Epithelial cell of prostate (primary cell): ENCODE measurements around the gene CDC7.

ENCODE experiments used
- DNase-seq: peaks from one replicate; pipeline ENCODE4 v3.0.0-alpha.2; 2011; ENCODE audit warnings: low read depth, low spot score
- H3K27ac ChIP-seq: fragments of 450-650 bp; 2 replicates; pipeline ENCODE4 v1.5.1; 2017; ENCODE audit warnings: mild to moderate bottlenecking

The CDC7 gene

DNA sequence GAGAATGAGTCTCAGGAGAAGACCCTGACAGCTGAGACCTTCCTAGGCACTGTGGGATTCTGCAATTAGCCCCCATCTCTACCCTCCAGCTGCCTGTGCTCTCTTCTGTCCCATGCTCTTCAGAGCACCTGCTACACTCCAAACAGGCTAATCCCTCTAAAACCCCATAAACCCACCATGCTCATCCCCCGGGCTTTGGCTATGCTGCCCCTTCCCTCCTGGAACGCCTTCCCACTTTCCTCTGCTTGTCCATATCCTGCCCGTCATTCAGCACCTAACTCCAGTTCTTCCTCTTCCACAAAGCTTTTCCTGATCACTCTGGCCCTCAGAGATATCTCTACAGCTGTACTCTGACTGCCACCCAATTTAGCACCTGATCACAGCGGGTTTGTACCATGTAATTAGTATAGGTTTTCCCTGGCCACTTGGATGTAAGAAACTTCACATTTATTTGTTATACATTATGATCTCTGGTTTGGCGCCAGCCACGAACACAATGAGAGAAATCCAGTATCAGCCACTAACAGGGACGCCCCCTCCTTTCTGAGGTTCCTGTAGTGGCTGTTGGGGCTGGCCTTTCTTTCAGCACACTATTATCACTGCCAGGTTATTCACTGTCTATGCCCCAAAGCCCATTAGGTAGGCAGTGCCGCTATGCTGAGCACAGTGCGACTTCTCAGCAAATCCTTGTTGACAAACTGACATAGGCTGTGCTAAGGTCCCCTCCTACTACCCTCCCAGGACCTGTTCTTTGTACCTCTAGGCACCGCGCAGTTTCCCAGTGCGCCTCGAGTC, 45.1 kb downstream of the CDC7 start:
- H3K27ac ChIP-seq: no peak overlapping the region
- DNase-seq: no peak

DNA sequence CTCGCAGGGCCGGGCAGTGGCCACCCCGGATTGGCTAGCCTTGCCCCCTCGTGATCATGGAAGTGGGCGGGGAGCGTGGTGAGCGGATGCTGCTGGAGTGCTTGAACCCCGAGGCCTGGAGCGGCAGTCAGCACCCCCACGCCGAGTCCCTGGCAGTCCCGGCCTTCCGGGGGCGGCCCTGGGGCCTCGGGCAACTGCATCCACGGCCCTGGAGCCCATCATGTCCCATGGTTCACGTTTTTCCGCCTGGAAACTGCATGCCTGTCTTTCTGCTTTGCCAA, 45.6 kb downstream of the CDC7 start:
- no peak overlapping the region for H3K27ac ChIP-seq
- no peak for DNase-seq

DNA sequence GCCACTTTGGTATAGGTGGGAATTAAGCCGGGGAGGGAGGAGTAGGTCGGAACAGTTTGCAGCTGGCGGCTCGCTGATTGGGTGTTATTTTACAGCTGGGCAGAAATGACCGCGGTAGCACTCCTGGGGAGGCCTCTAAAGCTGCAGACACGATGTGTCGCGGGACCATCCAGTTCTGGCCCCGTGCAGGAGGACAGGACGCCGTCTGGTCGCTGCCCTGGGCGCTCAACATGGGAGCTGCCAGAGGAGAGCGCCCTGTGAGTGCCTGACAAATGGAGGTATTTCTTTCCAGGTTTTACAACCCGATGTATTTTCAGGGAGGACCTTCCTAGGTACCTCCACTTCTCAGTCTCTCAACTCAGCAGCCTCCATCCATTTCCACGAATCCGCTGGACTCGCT, 46.2 kb downstream of the CDC7 start:
- no peak for DNase-seq
- no peak overlapping the region for H3K27ac ChIP-seq

DNA sequence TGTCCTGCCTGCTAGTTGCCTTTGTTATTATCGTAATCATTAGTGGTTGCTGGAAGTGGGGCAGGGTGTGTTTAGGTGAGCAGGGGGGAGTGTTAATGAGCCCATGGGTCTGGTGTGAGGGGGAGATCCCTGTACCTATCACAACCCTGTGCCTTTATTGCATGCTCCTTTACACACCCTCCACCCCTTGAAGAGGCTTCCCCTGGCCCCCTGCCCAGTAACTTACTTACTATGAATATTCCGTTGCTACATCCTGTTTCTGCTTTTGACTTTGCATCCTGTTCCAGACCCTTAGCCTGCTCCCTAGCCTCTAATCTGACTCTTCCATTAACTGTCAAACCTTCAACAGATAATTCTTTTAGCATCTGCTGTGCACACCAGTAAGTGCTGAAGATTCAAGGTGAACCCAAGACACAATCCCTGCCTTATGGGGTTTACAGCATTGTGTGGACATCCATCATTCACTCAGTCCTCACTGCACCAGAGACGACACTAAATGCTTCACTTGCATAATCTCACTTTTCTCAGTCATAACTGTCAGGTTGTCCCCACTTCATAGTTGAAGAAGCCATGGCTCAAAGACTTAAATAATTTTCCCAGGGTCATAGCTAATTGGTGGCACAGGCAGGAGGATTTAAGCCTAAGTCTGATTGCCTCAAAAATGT, 47.9 kb downstream of the CDC7 start:
- DNase-seq: no peak
- H3K27ac ChIP-seq: no peak overlapping the region

GRCh38 chr1:91549041-91549735, 48.5 kb downstream of the CDC7 start:
- no peak for DNase-seq
- no peak overlapping the region for H3K27ac ChIP-seq

DNA sequence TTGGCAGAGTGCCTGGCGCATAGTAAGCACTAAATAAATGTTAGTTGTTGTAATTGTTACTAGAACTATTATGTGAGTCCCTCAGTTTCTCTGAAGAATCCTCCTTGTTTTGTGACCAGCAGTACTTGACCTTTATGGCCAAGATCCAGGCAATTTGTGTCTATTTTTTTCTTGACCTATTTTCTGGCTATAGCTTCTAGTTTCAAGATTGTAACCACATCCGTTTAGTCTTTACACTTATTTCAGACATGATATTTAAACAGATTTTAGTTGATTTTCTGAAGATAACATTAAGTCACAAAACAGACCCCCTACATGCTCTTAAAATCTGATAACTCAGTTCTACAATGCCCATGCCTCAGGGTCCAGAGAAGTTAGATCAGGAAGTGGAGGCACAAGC, 50.3 kb downstream of the CDC7 start:
- DNase-seq: no peak
- H3K27ac ChIP-seq: no peak overlapping the region

GRCh38 chr1:91552091-91552490, 51.4 kb downstream of the CDC7 start:
- DNase-seq: no peak
- no peak overlapping the region for H3K27ac ChIP-seq

DNA sequence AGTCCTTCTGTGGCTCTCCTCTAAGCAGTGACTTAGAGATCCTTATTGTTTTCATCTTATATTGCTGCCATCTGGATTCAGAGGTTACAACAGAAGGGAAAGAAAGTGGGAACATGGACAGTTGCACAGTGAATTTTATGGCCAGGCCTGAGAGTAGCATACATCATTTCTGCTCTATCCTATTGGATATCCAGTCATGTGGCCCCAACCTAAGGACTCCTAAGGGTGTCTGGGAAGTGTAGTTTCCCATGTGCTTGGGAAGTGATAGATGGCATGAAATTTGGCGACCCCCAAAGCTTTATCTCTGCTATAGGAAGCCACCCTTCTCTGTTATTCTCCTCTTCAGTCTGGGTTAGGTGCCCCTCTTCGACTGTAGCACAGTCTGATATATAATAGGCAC, 51.9 kb downstream of the CDC7 start:
- DNase-seq: no peak
- no peak overlapping the region for H3K27ac ChIP-seq

DNA sequence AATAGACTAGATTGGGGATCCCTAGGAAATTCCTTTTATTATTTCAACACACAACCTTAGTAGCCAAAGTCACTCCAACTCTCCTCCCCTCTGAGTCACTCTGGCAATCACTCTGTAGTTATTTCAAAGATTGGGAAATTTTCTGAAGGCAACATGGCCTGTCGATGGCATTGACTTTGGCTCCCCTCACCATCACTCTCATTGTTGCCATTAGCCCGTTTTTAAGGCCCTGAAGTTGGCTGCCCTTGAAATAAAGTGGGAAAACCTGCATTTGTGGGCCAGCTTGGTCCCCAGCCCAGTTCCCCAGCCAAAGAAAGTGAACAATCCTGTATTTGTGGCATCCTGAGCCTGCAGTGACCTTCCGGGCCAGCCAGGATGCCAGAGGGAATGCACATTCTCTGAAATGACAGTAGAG, 52.5 kb downstream of the CDC7 start:
- no peak overlapping the region for H3K27ac ChIP-seq
- no peak for DNase-seq

GRCh38 chr1:91555074-91555730, 54.6 kb downstream of the CDC7 start:
- no peak for DNase-seq
- H3K27ac ChIP-seq: no peak overlapping the region

DNA sequence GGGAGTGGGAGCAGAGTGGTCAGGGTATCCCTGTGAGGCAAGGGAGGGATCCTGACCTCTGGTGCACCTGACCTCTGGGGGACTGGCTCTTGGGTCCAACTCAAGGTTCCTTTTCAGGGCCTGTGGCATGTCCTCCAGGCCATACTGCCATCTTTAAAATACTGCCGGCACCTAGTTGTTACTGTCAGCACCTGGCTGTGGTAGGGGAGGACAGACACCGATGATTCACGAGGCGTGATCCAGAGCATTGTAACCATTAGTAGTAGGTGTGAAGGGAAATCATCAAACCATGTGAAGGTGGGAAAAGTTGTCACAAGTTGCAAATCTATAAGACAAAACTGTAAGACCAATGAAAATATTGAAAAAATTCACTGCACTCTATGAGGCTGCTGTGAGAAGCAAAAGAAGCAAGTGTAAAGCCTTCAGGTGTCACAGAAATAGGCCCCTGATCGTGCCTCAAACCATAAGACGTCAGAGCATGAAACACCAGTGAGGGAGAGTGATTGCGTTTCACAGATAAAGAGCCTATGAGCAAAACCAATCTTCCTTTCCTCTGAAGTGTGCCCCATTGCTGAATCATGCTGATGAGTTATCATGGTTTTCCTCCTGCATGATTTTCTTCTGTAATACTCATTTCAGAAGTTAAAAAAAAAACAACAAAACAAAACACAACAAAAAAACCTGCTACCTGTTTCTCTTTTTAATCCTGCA, 55.3 kb downstream of the CDC7 start:
- no peak for DNase-seq
- no peak overlapping the region for H3K27ac ChIP-seq

- no peak overlapping the region for H3K27ac ChIP-seq
- DNase-seq: no peak
Measured at GRCh38 chr1:91556556-91556955, 55.9 kb downstream of the CDC7 start.

GRCh38 chr1:91557039-91557690, 56.5 kb downstream of the CDC7 start:
- no peak for DNase-seq
- no peak overlapping the region for H3K27ac ChIP-seq

- H3K27ac ChIP-seq: no peak overlapping the region
- DNase-seq: no peak
Measured at GRCh38 chr1:91557826-91558225, 57.2 kb downstream of the CDC7 start.

- no peak overlapping the region for H3K27ac ChIP-seq
- no peak for DNase-seq
Measured at GRCh38 chr1:91559046-91559750, 58.5 kb downstream of the CDC7 start.

DNA sequence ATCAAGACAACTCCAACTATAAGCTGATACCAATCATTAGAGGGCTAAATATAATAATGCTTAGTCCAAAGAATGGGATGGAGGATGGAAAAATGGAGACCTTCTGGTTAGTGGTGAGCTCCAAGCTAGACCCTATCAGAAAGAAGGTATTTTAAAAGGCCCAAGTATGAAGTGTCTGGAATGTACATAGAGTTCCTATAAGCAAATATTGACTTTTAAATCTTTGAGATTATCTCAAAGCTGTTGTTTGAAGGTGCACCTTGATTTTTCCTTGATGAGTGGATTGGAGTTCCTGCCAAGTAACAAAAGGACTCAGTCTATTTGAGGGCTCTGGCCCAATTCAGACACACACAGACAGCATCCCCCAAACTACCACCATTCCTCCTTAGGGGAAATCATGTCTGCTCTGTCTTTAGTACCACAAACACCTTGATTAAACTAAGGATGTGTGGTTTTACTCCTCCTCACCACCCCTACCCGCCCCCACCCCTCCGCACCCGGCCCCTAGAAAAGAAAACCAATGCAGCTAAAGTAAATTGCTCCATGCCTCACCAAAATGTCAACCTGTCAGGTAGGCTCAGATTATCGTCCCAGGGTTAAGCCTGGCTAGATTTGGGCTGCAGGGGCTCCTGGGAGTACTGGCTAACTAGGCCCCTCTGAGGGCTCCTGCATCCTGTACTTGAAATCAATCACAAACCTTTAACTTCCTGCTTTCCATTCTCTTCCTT, 59.4 kb downstream of the CDC7 start:
- no peak for DNase-seq
- no peak overlapping the region for H3K27ac ChIP-seq

GRCh38 chr1:91564888-91565701, 64.4 kb downstream of the CDC7 start:
- DNase-seq: no peak
- H3K27ac ChIP-seq: no peak overlapping the region

- H3K27ac ChIP-seq: no peak overlapping the region
- no peak for DNase-seq
Measured at GRCh38 chr1:91567583-91567982, 66.9 kb downstream of the CDC7 start.
